Activated T-cell treated with anti-CD3 and anti-CD28 coated beads for 48 hours (primary cell): ENCODE data around the gene FAM156A.
"Not testable (repeated sequence)": the region's sequence is repeated elsewhere in the genome, so short reads cannot be mapped to it uniquely, and the experiment has no call there.

ENCODE experiments used
- DNase-seq: peaks from one replicate; pipeline ENCODE4 v3.0.0-alpha.2; 2020; ENCODE audit warnings: low read depth

FAM156A gene

DNA sequence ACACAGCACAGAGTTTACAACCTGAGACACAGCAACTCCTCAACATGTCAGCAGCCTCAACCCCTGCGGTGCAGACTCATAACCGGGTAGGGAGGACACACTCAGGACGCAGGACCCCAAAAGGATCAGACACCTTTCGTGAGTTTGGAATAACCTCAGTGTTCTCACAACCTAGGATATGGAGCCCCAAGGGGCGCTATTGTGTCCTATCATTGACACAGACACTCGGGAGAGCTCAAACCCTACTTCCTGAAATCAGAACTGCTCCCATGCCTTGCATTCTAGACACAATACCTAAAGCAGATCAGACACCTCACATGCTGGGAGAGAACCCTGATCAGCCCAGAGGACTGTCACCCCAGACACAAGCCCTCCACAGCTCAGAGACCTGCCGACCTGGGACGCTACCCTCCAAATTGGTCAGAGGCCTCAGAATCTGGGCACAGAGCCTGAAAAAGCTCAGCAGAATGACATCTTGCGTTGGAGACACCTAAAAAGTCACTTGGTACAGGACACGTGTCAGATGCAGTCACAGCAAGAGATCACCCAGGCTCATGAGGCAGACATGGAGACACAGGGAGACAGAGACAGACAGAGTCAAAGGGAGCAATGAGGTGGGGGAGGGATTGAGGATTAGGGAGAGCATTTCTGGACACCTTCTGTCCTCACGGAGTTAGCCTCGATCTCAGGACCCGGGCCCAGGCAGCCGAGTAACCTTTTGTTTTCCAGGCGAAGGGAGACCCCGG, 8.8 kb upstream of the FAM156A start:
- DNase-seq, result not testable (repeated sequence)

DNA sequence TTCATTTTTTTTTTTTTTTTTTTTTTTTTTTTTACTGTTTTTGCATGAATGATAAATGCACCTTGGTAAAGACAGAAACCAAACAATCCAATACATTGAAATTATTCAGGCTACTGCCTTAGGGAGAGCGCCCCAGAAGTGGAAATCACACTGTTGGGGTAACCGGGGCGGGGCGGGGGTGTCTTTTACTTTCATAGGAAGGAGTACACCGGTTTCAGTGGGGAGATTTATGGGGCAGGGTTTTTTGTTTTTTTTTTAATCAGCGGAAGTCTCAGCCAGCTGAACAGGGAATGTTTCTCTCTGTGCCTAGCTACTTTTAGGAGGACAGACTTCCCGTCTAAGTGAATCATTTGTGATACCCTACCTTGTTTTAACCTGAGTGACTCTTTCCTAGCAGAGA, 643 bp upstream of the FAM156A start:
- DNase-seq, result not testable (repeated sequence)

DNA sequence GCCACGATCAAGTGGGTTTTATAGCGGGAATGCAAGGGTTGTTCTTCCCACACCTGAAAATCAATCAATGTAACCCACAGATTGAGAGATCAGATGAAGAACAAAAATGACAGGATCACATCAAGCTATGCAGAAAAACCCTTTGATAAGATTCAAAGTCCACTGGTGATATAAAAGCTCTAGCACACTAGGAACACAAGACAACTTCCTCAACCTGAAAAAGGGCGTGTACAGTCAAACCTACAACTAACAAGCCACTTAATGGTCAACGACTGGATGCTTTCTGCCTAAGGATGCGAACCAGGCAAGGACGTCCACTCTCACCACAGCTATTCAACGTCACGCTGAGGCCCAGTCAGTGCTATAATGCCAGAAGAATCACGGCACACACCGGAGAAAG, 8.4 kb downstream of the FAM156A start:
- DNase-seq, result not testable (repeated sequence)

DNA sequence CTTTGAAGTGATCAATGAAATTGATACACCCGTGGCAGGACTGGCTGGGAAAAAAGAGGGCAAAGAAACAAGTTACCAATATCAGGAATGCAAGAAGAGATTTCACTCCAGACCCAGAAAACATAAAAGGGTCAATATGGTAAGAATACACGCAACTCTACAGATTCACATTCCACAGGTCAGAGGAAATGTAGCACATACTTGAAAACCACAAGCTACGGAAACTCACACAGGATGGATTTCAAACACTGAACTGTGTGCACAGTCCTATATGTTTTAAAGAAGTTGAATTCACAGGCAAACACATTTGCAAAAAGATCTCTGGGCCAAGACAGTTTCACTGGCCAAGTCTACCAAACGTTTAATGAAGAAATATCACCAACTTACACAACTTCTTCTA, 9.0 kb downstream of the FAM156A start:
- DNase-seq, result not testable (repeated sequence)

GRCh38 chrX:52948265-52948664, 10.1 kb downstream of the FAM156A start:
- not testable (repeated sequence) for DNase-seq

DNA sequence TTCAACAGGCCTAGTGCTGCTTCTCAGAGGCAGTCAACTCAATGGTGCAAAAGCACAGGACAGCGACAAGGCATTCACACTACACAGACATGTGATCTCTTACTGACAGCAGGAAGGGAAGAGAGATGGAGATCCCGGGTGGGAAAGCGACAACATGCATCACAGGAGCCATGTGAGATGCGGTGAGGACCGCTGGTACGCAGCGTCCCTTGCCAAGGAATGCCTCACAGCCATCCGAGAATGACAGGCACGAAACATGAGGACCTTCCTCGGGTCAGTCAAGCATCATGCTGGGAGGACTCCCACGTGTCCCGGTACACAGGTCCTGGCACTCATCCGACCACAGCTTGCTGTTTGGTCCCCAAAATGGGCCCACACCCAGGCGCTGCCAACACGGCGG, 10.8 kb downstream of the FAM156A start:
- not testable (repeated sequence) for DNase-seq

DNA sequence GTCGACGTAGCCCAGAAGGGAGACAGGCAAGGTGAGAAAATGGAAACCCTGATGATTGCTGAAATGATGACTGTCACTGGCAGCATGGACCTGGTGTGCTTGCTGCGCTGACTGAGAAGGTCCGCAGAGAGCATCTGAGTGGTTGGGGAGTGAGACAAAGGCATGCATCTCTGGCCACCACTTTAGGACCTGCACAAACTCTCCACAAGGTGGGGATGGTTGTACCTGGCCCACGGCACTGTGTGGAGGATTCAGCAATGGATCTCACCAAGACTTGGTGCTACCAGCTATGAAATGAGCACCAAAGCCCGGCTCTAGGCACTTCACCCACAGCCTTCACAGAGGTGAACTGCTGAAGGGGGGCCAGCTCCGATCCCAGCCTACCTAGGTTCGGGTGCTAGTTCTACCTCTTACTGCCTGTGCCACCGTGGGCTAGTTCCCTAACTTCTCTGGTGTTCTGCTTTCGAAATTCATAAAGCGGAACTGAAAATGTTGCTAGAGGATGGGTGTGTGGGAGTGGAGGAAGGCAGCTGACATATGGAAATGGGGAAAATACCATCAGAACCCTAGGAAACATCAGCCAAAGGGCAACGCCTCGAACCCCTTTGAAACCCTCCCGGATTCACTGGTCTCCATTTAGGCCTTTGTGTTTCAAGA, 12.4 kb downstream of the FAM156A start:
- DNase-seq, result not testable (repeated sequence)

DNA sequence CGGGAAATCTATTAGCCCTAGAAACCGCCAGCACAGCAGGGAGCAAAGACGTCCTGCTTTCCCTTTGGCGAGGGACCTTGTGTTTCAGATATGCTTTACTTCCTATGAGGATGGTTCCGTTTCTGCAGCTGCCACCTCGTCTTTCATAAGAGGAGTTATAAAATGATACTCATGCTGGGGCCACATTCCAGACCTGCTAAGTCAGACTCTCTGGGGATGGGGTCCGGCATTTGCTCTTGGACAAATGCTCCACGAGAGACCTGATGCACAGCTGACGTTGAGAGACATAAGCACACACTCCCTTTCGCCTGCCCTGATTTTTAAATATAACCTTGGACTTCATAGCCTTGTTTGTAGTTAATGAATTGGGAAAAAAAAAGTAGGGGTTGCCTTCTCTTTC, 16.6 kb downstream of the FAM156A start:
- not testable (repeated sequence) for DNase-seq

- not testable (repeated sequence) for DNase-seq
Measured at GRCh38 chrX:52940704-52941103, 17.6 kb downstream of the FAM156A start.

GRCh38 chrX:52935470-52935784, 22.9 kb downstream of the FAM156A start:
- DNase-seq, result not testable (repeated sequence)

- peak; percentile 81 for DNase-seq
Measured at GRCh38 chrX:52934704-52935469, 23.4 kb downstream of the FAM156A start.

- no peak for DNase-seq
Measured at GRCh38 chrX:52933976-52934703, 24.2 kb downstream of the FAM156A start.

- DNase-seq, result no peak
Measured at GRCh38 chrX:52933213-52933612, 25.1 kb downstream of the FAM156A start.

DNA sequence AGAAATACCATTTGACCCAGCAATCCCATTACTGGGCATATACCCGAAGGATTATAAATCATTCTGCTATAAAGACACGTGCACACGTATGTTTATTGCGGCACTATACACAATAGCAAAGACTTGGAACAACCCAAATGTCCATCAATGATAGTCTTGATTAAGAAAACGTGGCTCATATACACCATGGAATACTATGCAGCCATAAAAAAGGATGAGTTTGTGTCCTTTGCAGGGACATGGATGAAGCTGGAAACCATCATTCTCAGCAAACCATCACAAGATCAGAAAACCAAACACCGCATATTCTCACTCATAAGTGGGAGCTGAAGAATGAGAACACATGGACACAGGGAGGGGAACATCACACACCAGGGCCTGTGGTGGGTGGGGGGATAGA, 28.1 kb downstream of the FAM156A start:
- DNase-seq, result not testable (repeated sequence)

DNA sequence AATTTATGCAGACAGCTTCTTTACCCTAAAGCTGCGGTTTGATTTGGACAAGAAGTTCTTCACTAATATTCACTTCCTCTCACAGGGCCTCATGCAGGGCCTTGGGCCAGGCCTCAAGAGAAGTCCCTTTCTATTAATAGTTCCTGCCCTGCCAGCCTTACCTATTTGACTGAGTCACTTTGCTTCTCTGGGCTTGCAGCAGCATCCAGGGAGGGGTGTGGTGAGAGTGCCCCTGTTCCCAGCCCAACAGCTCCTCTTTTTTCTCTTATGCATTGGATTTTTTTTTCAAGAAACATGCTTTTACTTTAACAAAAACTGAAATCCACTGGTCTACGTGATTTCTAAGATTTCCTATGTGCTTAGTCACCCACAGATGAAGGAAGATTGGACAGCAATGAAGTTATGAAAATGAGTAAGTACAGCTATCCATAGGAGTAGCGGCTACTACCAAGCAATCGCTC, 34.5 kb downstream of the FAM156A start:
- no peak for DNase-seq

GRCh38 chrX:52914704-52915103, 43.6 kb downstream of the FAM156A start:
- not testable (repeated sequence) for DNase-seq

- DNase-seq, result not testable (repeated sequence)
Measured at GRCh38 chrX:52913681-52914080, 44.6 kb downstream of the FAM156A start.

GRCh38 chrX:52909313-52909969, 48.9 kb downstream of the FAM156A start:
- not testable (repeated sequence) for DNase-seq

- DNase-seq, result not testable (repeated sequence)
Measured at GRCh38 chrX:52907900-52908299, 50.4 kb downstream of the FAM156A start.

DNA sequence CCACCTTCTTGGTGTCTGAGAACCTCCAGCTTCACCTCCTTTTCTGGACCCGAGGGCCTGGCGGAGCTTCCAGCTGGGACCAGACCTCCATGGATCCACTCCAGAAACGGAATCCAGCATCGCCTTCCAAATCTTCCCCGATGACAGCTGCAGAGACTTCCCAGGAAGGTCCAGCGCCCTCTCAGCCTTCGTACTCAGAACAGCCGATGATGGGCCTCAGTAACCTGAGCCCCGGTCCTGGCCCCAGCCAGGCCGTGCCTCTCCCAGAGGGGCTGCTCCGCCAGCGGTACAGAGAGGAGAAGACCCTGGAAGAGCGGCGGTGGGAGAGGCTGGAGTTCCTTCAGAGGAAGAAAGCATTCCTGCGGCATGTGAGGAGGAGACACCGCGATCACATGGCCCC, 51.2 kb downstream of the FAM156A start:
- not testable (repeated sequence) for DNase-seq

DNA sequence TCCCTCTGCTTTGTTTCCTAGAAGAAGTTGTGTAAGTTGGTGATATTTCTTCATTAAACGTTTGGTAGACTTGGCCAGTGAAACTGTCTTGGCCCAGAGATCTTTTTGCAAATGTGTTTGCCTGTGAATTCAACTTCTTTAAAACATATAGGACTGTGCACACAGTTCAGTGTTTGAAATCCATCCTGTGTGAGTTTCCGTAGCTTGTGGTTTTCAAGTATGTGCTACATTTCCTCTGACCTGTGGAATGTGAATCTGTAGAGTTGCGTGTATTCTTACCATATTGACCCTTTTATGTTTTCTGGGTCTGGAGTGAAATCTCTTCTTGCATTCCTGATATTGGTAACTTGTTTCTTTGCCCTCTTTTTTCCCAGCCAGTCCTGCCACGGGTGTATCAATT, 52.2 kb downstream of the FAM156A start:
- not testable (repeated sequence) for DNase-seq

DNA sequence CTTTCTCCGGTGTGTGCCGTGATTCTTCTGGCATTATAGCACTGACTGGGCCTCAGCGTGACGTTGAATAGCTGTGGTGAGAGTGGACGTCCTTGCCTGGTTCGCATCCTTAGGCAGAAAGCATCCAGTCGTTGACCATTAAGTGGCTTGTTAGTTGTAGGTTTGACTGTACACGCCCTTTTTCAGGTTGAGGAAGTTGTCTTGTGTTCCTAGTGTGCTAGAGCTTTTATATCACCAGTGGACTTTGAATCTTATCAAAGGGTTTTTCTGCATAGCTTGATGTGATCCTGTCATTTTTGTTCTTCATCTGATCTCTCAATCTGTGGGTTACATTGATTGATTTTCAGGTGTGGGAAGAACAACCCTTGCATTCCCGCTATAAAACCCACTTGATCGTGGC, 52.8 kb downstream of the FAM156A start:
- DNase-seq, result not testable (repeated sequence)
